ENCODE results near the gene PDE8B.

Gene PDE8B

DNA sequence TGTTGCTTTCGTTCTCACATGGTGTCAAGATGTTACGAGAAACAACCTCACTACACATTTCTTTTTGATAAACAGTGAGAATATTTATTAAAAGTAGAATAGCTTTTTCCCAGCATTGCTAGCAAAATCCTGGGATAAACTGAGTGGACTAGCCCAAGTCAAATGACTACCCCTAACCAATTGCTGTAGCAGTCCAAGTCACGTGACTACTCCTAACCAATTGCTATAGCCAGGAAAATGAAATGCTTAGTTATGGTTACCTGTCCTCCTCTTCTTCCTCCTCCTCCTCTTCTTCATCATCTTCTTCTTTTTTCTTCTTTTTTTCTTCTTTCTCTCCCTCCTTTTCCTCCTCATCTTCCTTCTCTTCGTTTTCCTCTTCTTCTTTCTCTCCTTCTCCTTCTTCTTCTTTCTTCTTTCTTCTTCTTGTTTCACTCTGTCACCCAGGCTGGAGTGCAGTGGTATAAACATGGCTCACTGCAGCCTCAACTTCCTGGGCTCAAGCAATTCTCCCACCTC lies 85.4 kb downstream of the PDE8B start:
- no peak for DNase-seq

GRCh38 chr5:77298146-77298545 lies 87.7 kb downstream of the PDE8B start:
- no peak for DNase-seq

DNA sequence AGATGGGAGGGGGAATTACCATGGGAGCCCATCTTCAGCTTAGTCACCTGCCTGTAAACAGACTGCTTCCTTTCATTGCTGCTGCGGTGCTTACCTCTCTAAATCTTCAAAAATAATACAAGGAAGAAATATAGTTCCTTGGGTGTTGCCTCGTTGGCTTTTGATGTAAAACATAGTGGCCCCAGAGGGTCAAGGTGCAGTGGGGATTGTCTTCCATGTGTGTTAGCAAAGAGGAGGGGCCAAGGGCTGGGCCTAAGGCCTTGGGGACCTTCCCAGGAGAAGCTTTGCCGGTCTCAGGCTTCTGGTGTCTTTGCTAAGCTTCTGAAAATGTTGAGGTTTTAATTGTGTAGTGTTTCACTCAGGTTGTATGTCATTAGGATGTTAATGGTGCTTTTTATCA lies 90.0 kb downstream of the PDE8B start:
- no peak for DNase-seq

- no peak for DNase-seq
These were observed 91.0 kb downstream of the PDE8B start for GRCh38 chr5:77301447-77301883.

DNA sequence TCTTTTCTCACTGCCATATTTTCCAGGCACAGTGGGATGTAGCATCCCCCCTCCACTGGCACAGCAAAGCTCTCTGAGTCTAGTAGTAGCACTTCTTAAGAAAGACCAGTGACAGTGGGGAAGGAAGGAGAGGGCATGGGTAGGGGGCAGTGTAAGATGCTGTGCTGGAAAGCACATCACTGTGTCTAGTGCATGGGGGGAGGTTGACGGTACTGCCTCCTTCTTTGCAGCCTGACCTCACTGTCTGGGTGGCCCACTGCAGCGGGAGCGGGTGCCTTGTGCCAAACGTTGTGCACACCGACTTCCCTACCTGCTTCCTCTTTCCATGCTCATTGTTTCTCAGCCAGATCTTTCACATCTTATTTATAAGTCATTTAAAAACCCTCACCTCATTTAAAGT lies 91.8 kb downstream of the PDE8B start:
- DNase-seq, result no peak

GRCh38 chr5:77302653-77303052 lies 92.2 kb downstream of the PDE8B start:
- DNase-seq, result no peak

GRCh38 chr5:77304388-77304787 lies 93.9 kb downstream of the PDE8B start:
- DNase-seq, result no peak

GRCh38 chr5:77305222-77305846 lies 94.9 kb downstream of the PDE8B start:
- DNase-seq, result no peak

GRCh38 chr5:77305956-77306355 lies 95.5 kb downstream of the PDE8B start:
- no peak for DNase-seq

DNA sequence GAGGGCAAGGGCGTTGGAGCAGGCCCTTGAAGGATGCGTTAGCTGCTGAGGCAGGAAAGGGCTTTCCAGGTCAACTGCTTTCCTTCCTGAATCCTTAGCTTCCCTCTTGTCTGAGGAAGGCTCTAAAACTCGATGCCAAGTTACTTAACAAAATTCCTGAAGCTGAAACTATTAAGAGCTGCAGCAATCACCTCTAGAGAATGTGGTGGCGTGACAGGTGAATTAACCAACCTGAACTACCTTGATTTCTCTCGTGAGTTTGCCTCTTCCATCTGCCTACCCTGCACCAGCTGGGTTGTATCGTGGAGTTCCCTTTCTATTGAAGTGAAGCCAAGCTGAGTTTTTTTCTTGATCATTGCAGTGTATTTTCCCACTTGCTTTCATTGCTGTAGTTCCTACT lies 96.1 kb downstream of the PDE8B start:
- no peak for DNase-seq

DNA sequence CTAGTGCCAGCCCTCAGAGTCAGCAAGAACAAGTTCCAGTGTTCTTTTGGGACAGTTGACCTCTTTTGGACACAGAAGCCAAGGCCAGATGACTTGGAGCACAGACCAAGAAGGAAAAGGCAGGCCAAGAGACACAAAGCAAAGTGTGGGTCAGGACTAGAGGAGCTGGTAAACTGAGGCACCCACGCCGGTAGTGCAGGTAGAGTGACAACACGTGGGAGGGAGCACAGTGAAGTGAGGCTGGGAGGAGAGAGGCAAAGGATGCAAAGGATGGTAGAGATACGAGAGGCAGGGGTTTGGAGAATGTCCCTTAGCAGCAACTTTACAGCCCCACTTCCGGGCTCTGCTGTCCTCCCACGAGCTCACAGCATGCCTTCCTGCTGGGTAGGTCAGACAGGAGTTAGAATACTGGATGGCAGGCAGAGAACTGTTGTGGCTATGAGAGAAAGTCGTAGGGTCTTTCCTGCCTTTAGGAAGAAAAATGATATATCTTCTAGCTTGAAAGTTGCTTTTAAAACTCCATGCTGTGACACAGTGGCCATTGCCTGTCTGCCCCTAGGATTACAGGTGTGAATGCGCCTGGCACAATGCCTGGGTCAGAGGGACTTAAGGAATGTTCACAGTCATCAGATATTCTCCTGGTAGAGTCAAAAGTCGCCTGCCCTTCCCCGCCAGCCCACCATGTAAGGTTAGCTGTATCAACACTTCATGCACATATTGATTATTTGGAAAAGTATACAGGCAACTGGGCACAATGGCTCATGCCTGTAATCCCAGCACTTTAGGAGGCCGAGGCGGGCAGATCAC lies 97.9 kb downstream of the PDE8B start:
- DNase-seq, result no peak

DNA sequence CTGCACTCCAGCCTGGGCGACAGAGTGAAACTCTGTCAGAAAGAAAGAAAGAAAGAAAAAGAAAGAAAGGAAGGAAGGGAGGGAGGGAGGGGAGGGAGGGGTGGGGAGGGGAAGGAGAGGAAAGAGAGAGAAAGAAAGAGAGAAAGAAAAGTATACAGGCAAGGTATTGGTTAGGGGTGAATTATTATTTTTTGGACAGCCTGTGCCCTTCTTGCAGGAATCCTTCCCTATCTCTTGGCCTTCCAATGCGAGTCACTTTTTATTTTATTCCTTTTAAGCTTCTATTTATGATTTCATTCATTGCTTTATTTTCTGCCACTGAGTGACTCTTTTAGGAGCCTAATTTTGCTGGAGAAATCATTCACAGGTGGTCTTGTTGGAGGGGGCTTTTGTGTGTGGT lies 98.7 kb downstream of the PDE8B start:
- no peak for DNase-seq

- DNase-seq, result no peak
These were observed 100.2 kb downstream of the PDE8B start for GRCh38 chr5:77310494-77311213.

DNA sequence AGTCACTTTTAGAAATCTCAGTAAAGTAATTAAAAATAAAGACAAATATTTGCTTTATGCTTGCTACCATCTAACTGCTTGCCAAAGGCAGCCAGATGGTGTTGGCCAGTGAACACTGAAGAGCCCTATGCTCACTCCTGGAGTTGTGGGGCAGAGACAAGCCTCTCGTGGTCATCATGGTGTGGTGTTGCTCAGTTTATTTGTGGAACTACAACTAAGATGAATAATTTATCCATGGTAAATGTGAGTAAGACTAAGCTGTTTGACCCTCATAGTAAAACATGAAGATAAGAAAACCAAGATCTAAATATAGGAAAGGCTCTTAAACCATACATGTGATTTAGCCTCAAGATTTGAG lies 100.7 kb downstream of the PDE8B start:
- no peak for DNase-seq

DNA sequence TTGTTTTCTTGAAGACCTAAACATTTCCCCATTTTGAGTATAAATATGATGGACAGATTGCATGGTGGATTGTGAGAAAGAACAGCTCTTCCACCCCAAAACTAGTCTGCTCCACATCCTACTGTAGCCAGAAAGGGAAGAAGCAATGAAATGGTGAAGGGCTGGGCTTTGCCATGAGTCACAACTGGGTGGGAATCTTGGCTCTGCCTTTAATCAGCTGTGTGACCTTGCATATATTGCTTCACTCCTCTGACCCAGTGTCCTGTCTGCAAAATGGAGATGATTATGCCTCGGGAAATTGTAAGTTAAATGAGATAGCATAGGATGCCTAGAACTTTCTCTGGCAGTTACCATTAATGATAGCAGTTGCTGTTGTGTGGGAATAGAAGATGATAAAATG lies 101.9 kb downstream of the PDE8B start:
- no peak for DNase-seq

GRCh38 chr5:77316871-77317661 lies 106.6 kb downstream of the PDE8B start:
- DNase-seq, result no peak

DNA sequence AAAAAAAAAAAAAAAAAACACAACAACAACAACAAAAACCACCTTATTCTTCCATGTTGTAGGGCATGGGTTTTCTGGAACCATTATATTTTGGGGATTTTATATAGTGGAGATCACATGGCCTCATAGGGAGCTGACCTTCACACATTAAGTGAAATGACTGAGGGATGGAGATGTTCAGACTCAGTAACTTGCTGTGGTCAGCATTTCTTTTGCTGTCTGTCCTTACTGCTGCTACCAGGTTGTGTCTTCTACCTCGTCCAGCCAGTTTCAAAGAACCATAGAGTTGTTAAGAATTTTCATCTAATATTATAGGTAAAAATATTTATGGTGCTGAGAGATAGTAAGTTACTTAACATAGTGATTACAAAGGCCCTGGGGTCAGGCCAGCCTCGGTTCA lies 107.6 kb downstream of the PDE8B start:
- DNase-seq, result no peak

DNA sequence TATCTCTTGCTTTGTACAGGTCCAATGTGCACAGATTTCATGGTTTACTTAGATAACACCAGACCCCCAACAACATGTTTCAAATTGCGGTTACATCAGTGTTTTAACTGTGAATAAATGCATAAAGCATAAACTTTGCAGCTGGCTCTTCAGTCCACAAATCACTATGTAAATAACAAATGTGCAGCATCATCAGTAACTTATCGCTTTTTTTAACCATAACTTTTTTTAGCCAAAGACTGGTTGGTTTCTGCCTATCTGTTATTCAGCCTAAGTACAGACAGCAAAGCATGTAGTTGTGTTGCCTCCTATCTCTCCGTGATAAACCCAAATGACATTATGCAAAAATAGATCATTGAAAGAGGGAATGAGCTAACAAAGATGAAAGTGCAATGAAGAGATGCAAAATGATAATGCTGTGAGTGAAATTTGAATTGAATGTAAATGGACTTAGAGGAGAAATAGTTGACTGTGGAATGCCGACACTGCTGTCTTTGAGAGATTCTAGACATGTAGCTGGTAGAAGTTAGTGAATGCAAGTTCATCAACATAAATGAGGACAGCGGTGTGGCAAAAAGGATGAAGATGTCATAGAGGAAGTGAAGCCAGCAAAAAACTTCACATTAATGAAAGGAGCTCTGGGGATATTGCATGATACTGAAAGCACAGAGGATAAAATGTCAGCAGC lies 108.8 kb downstream of the PDE8B start:
- no peak for DNase-seq

DNA sequence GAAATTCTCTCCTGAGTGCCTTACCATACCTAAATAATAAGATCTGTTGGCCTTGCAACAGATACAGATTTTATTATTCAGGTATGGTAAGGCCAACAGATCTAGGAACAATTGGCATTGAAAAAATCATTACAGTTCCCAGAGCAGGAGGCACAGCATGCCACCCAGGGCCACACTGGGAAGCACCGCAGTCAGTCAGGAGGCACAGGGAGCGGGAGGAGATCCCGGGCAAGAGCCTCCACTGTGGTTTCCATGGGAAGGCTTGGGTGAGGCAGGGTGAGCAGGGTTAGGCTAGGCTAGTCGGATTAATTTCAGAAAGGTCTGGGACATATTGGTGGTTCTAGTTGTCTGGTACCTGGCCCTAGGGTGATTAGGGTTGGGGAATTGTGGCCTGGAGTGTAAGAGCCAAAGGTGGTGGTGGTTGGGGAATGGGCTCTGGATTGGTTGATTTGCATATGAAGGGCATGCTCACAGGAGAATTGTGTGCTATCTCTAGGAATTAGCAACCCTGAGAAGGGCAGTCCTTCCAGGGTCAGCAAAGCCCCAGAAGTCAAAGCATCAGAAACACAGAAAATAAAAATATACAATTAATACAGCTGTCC lies 111.4 kb downstream of the PDE8B start:
- no peak for DNase-seq

- no peak for DNase-seq
These were observed 111.9 kb downstream of the PDE8B start for GRCh38 chr5:77322406-77322805.

GRCh38 chr5:77325921-77326541 lies 115.6 kb downstream of the PDE8B start:
- DNase-seq, result no peak
